A673 (cell line): Measurements from ENCODE around the gene FNDC10. TPM values are rescaled to one million over a fixed set of nuclear protein-coding genes. Genes with fewer than 3 reads are reported as not detected.

Source experiments
- BruUV-seq: library from RNA; stranded (reverse); fragments of 400-500 nt; replicated peaks from 2 replicates; lab custom pipeline; 2021; lab: Mats Ljungman, UMichigan
- CTCF ChIA-PET: fragments of 300-600 bp; sonication (Branson Sonifier 250); formaldehyde crosslinking; loops from one replicate; lab custom pipeline; 2022; ENCODE audit warnings: antibody characterized with exemption; lab: Charles Lee
- POLR2A ChIA-PET: fragments of 300-600 bp; sonication (Branson Sonifier 250); formaldehyde crosslinking; loops from one replicate; lab custom pipeline; 2022; ENCODE audit warnings: antibody characterized with exemption; ENCODE audit not compliant: low non-redundant PET; lab: Charles Lee
- DNase-seq: peaks from one replicate; pipeline ENCODE4 v3.0.0-alpha.2; 2015; ENCODE audit warnings: low spot score
- H3K27ac ChIP-seq: fragments of 200-600 bp; sonication (generic); 2 replicates; pipeline ENCODE4 v1.5.1; 2016; ENCODE audit warnings: mixed run types, low read depth, mild to moderate bottlenecking, mixed read lengths, antibody characterized with exemption, low read length; ENCODE audit not compliant: poor library complexity, severe bottlenecking
- H3K27me3 ChIP-seq: fragments of 200-600 bp; sonication (generic); replicated peaks from 2 replicates; pipeline ENCODE4 v1.6.1; 2017; ENCODE audit warnings: mixed run types, low read depth, mild to moderate bottlenecking, mixed read lengths, antibody characterized with exemption, low read length; ENCODE audit not compliant: insufficient read depth, poor library complexity
- H3K36me3 ChIP-seq: fragments of 200-600 bp; sonication (generic); 2 replicates; pipeline ENCODE4 v1.6.1; 2016; ENCODE audit warnings: mixed run types, mild to moderate bottlenecking, mixed read lengths, antibody characterized with exemption, low read length; ENCODE audit not compliant: insufficient read depth, poor library complexity, severe bottlenecking
- H3K4me1 ChIP-seq: fragments of 200-600 bp; sonication (generic); 2 replicates; pipeline ENCODE4 v1.6.1; 2017; ENCODE audit warnings: mixed run types, mild to moderate bottlenecking, mixed read lengths, antibody characterized with exemption, low read length; ENCODE audit not compliant: insufficient read depth, poor library complexity, severe bottlenecking
- H3K4me3 ChIP-seq: fragments of 200-600 bp; sonication (generic); 2 replicates; pipeline ENCODE4 v1.5.1; 2016; ENCODE audit warnings: low read depth, mixed run types, mild to moderate bottlenecking, mixed read lengths, low read length; ENCODE audit not compliant: poor library complexity, severe bottlenecking
- H3K9me3 ChIP-seq: fragments of 200-600 bp; sonication (generic); 2 replicates; pipeline ENCODE4 v1.6.1; 2016; ENCODE audit warnings: mixed run types, low read depth, mild to moderate bottlenecking, mixed read lengths, antibody characterized with exemption, low read length; ENCODE audit not compliant: poor library complexity, severe bottlenecking
- EZH2 ChIP-seq: fragments of 200-600 bp; sonication (generic); IDR thresholded peaks from 2 replicates; pipeline ENCODE4 v1.6.1; 2017; ENCODE audit warnings: borderline replicate concordance, low read depth, mild to moderate bottlenecking, mixed read lengths, antibody characterized with exemption, low read length; ENCODE audit not compliant: poor library complexity, severe bottlenecking
- intact Hi-C: fragments of 100-400 bp; cut with micrococcal nuclease; formaldehyde crosslinking; loops from one replicate; pipeline ENCODE4 v1.10.0; 2022; ENCODE audit not compliant: unreplicated experiment
- total RNA-seq: library from RNA; stranded (reverse); gene quantifications from 2 replicates; pipeline ENCODE4 v1.2.3, GENCODE V29; 2021
- TF ChIP-seq, protein P1 (sequence below): fragments of 300-800, 200-600 bp; sonication (generic); conservative IDR thresholded peaks from 2 replicates; pipeline ENCODE4 v1.5.1; 2017; ENCODE audit warnings: low read depth, mild to moderate bottlenecking, antibody characterized with exemption, low read length, moderate library complexity, mixed read lengths

FNDC10 gene
- total RNA-seq, 1 experiment from 2014 or later: 1.7 TPM

DNA sequence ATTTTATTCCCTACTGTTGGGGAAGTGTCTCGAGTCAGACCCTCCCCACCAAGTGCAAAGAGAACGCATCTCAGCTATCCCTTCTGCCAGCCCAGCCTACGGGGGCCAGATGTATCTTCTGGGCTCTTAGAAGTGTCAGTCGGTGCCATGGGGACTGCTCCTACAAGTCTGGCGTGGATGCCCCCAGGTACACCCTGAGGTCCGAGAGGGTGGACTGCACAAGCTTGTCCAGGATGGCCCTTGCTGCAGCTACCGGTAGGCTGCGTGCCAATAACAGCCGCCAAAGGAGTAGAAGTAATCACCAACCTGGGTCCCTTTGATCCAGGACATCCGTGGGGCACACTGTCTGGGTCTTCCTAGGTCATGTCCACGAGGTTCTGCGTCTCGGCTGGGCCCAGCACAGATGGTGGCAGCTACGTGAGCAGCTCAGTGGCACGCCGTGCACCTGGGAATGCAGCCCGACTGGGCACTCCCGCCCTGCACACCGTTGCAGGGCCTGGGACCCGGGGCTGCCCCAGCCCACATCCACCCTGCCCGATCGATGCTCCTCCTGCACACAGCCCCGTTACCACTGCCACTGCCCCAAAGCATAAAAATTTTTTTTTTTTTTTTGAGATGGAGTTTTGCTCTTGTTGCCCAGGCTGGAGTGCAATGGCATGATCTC lies 16.5 kb downstream of the FNDC10 start:
- Histone ChIP-seq H3K9me3 (no peaks in the 10 kb centered on the region), H3K27me3 (peaks cover 34% of the 10 kb centered on the region), H3K36me3 (no peaks in the 10 kb centered on the region), H3K4me1 (no peaks in the 10 kb centered on the region), H3K4me3 (no peak overlapping the region), H3K27ac (no peak overlapping the region)
- ChIA-PET CTCF (no interaction called here), POLR2A (no interaction called here)
- no peak for TF ChIP-seq EZH2
- TF ChIP-seq, protein P1, sequence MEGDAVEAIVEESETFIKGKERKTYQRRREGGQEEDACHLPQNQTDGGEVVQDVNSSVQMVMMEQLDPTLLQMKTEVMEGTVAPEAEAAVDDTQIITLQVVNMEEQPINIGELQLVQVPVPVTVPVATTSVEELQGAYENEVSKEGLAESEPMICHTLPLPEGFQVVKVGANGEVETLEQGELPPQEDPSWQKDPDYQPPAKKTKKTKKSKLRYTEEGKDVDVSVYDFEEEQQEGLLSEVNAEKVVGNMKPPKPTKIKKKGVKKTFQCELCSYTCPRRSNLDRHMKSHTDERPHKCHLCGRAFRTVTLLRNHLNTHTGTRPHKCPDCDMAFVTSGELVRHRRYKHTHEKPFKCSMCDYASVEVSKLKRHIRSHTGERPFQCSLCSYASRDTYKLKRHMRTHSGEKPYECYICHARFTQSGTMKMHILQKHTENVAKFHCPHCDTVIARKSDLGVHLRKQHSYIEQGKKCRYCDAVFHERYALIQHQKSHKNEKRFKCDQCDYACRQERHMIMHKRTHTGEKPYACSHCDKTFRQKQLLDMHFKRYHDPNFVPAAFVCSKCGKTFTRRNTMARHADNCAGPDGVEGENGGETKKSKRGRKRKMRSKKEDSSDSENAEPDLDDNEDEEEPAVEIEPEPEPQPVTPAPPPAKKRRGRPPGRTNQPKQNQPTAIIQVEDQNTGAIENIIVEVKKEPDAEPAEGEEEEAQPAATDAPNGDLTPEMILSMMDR: no peak
- intact Hi-C loops: no loop called here
- no TSS peak for BruUV-seq
- no peak for DNase-seq

DNA sequence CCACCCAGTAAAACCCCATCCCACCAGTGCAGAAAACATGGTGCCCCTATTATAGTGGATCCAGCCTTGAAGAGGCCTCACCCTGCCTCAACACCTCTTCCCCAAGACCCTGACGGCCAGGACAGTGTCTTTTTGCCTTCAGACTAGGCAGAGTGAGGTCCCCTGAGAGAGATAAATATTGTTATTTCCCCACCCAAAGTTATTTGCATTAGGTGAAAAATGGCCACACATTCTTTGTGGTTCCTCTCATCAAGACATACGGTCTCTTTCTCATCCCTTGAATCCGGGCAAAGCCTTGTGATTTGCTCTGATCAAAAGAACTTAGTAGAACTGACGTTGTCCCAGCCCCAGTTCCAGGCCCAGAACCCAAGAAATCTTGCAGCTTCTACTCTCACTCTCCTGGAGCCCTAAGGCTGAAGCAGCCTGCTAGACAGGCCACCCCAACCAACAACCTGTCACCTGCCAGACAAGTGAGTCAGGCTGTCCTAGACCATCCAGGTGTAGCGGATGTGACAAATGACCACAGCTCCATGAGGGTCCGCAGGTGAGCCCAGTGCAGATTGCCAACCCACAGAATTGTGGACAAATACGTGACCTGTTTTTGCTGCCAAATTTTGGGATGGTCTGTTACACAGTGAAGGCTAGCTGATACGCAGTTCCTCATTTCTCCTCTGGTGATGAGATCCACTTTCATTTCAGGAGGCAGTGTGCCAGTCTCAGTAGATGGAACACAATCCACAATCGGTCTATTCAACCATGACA lies 17.2 kb downstream of the FNDC10 start:
- intact Hi-C loops: no loop called here
- Histone ChIP-seq H3K4me1 (no peaks in the 10 kb centered on the region), H3K4me3 (no peak overlapping the region), H3K9me3 (no peaks in the 10 kb centered on the region), H3K36me3 (no peaks in the 10 kb centered on the region), H3K27ac (no peak overlapping the region), H3K27me3 (peaks cover 36% of the 10 kb centered on the region)
- TF ChIP-seq, protein P1: no peak
- CTCF ChIA-PET: no interaction called here
- DNase-seq: no peak
- BruUV-seq: no TSS peak
- POLR2A ChIA-PET: no interaction called here

DNA sequence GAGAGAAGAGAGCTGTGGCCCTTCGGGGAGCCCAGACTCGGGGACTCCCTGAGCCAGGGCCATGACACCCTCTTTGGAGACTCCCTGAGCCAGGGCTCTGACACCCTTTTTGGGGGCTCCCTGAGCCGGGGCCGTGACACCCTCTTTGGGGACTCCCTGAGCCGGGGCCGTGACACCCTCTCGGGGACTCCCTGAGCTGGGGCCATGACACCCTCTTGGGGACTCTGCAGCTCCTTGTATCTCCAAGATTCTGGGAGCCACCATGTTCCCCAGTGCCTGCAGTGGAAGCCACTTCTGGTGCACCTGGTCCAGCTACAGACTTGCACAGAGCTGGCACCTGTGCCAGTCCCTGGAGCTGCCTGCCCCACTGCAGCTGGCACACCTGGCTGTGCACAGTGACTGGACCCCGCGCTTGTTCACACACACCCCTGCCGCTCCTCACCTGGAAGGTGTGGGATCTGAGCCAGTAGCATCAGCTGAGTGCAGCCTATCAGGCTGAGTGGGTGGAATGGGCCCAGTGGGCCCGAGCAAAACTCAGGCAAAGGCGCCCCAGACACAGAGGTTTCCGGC lies 21.5 kb downstream of the FNDC10 start:
- no peak for TF ChIP-seq EZH2
- TF ChIP-seq, protein P1: no peak
- Histone ChIP-seq H3K4me3 (no peak overlapping the region), H3K36me3 (no peaks in the 10 kb centered on the region), H3K27ac (no peak overlapping the region), H3K9me3 (no peaks in the 10 kb centered on the region), H3K27me3 (peaks cover 33% of the 10 kb centered on the region), H3K4me1 (peaks cover 6% of the 10 kb centered on the region)
- no TSS peak for BruUV-seq
- DNase-seq: no peak
- intact Hi-C loops: no loop called here
- ChIA-PET POLR2A (interaction anchor here (0.7 kb wide), 1 partner anchor 292 kb away, joined by 3 read pairs; no protein-coding TSS in a partner anchor), CTCF (no interaction called here)
